Osteoblast (primary cell): ENCODE results near the gene EIF4E2. TPM values are rescaled to one million over a fixed set of nuclear protein-coding genes. Genes with fewer than 3 reads are reported as not detected.

Experiments used
- DNase-seq: peaks from one replicate; pipeline ENCODE4 v3.0.0; 2011; ENCODE audit warnings: low spot score, mixed read lengths; ENCODE audit not compliant: insufficient read length; ENCODE audit errors: missing footprints
- H2AFZ ChIP-seq: 2 replicates; pipeline ENCODE4 v1.6.0; 2011; ENCODE audit warnings: mild to moderate bottlenecking, low read length
- H3K27ac ChIP-seq: 2 replicates; pipeline ENCODE4 v1.5.1; 2011; ENCODE audit warnings: mild to moderate bottlenecking, low read depth, low read length, moderate library complexity
- H3K27me3 ChIP-seq: 2 replicates; pipeline ENCODE4 v1.6.0; 2012; ENCODE audit warnings: mild to moderate bottlenecking, control low read depth, inconsistent platforms, low read length, moderate library complexity; ENCODE audit not compliant: insufficient read depth
- H3K36me3 ChIP-seq: 2 replicates; pipeline ENCODE4 v1.5.1; 2011; ENCODE audit warnings: mild to moderate bottlenecking, low read length, control low read depth, moderate library complexity; ENCODE audit not compliant: insufficient read depth
- H3K4me1 ChIP-seq: 2 replicates; pipeline ENCODE4 v1.5.1; 2011; ENCODE audit warnings: mild to moderate bottlenecking, low read length, control low read depth, moderate library complexity; ENCODE audit not compliant: insufficient read depth
- H3K4me2 ChIP-seq: 2 replicates; pipeline ENCODE4 v1.6.0; 2011; ENCODE audit warnings: mild to moderate bottlenecking, low read length; ENCODE audit not compliant: insufficient read depth
- H3K4me3 ChIP-seq: fragments of 200-600 bp; sonication (generic); 3 replicates; pipeline ENCODE4 v1.5.1; 2012; ENCODE audit warnings: mild to moderate bottlenecking, low read length, inconsistent platforms; ENCODE audit not compliant: insufficient read depth
- H3K79me2 ChIP-seq: 2 replicates; pipeline ENCODE4 v1.6.0; 2012; ENCODE audit warnings: mild to moderate bottlenecking, low read length, control low read depth, inconsistent platforms; ENCODE audit not compliant: insufficient read depth
- H3K9me3 ChIP-seq: 2 replicates; pipeline ENCODE4 v1.5.1; 2011; ENCODE audit warnings: low read depth, low read length, control low read depth
- H4K20me1 ChIP-seq: 2 replicates; pipeline ENCODE4 v1.6.0; 2012; ENCODE audit warnings: mild to moderate bottlenecking, low read length, control low read depth; ENCODE audit not compliant: insufficient read depth
- CTCF ChIP-seq: IDR thresholded peaks from 2 replicates; pipeline ENCODE4 v1.5.1; 2011; ENCODE audit warnings: mild to moderate bottlenecking, low read depth, low read length, moderate library complexity; ENCODE audit errors: extremely low read depth
- total RNA-seq: library from RNA; depleted of rRNA; stranded (reverse); fragments of >200 nt; gene quantifications from 2 replicates; pipeline ENCODE4 v1.2.3, GENCODE V29; 2012

EIF4E2 gene
- total RNA-seq, 1 donor = 70.6 TPM

GRCh38 chr2:232603283-232603682, 52.8 kb downstream of the EIF4E2 start:
- H3K27ac ChIP-seq = no peak overlapping the region
- H3K27me3 ChIP-seq = peaks cover 9% of the 10 kb centered on the region
- no peak for DNase-seq
- no peaks in the 10 kb centered on the region for H3K79me2 ChIP-seq
- H3K4me1 ChIP-seq = no peaks in the 10 kb centered on the region
- no peak overlapping the region for H3K4me2 ChIP-seq
- H3K36me3 ChIP-seq = no peaks in the 10 kb centered on the region
- H2AFZ ChIP-seq = no peak overlapping the region
- no peak for TF ChIP-seq CTCF
- H3K9me3 ChIP-seq = no peaks in the 10 kb centered on the region
- no peaks in the 10 kb centered on the region for H4K20me1 ChIP-seq
- H3K4me3 ChIP-seq = no peak overlapping the region

GRCh38 chr2:232604535-232604934, 54.0 kb downstream of the EIF4E2 start:
- Histone ChIP-seq H4K20me1 (no peaks in the 10 kb centered on the region), H3K27ac (no peak overlapping the region), H3K27me3 (peaks cover 9% of the 10 kb centered on the region), H3K9me3 (no peaks in the 10 kb centered on the region), H2AFZ (no peak overlapping the region), H3K4me3 (no peak overlapping the region), H3K36me3 (no peaks in the 10 kb centered on the region), H3K4me1 (no peaks in the 10 kb centered on the region), H3K4me2 (no peak overlapping the region), H3K79me2 (no peaks in the 10 kb centered on the region)
- no peak for TF ChIP-seq CTCF
- no peak for DNase-seq

- Histone ChIP-seq H3K27ac (no peak overlapping the region), H3K4me2 (no peak overlapping the region), H3K4me3 (no peak overlapping the region), H3K4me1 (peaks cover 6% of the 10 kb centered on the region), H3K9me3 (no peaks in the 10 kb centered on the region), H4K20me1 (no peaks in the 10 kb centered on the region), H3K79me2 (no peaks in the 10 kb centered on the region), H3K36me3 (no peaks in the 10 kb centered on the region), H3K27me3 (peaks cover 9% of the 10 kb centered on the region), H2AFZ (no peak overlapping the region)
- DNase-seq = no peak
- no peak for TF ChIP-seq CTCF
Observed at GRCh38 chr2:232607011-232607410, 56.5 kb downstream of the EIF4E2 start.

GRCh38 chr2:232609607-232610006, 59.1 kb downstream of the EIF4E2 start:
- no peak for TF ChIP-seq CTCF
- no peak overlapping the region for H3K27ac ChIP-seq
- H4K20me1 ChIP-seq = no peaks in the 10 kb centered on the region
- H3K27me3 ChIP-seq = no peaks in the 10 kb centered on the region
- no peak for DNase-seq
- H3K4me1 ChIP-seq = peaks cover 7% of the 10 kb centered on the region
- H3K9me3 ChIP-seq = no peaks in the 10 kb centered on the region
- no peaks in the 10 kb centered on the region for H3K36me3 ChIP-seq
- H3K4me3 ChIP-seq = no peak overlapping the region
- H2AFZ ChIP-seq = no peak overlapping the region
- H3K4me2 ChIP-seq = no peak overlapping the region
- H3K79me2 ChIP-seq = no peaks in the 10 kb centered on the region
